Measurements from ENCODE around the gene LIPT2.

DNA sequence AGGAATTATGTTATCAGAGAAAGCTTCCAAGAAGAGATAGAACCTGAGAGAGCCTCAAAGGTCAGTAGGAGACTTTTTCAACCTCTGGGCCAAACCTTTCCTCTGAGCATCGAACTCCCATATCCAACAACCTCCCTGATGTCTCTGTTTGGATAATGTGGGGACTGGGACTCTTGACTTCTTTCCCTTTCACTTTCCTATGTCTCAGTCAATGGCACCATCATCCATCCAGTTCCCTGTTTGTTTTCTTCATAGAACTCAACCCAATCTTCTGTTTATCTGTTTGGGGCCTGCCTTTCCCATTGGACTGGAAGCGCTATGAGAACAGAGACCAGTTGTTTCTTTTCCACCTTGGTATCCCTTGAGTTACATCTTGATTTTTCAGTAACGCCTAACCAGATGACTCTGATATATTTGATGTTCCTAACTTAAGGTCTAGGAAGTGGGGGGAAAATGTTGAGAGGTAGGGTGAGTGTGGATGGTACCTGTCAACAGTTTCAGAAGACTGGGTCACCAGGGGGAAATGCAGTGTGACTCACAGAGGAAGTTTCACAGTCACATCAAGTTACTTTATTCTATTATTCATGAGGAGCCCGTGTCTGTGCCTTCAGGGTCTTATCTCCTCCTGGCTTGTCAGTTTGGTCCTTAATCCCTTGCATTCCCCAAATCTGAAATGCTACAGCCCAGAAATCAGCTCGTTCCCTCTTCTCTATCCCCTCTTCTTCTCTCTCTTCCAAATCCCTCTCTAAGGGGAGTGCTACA is 21.7 kb downstream of the LIPT2 start:
- TF ChIP-seq, protein P1, sequence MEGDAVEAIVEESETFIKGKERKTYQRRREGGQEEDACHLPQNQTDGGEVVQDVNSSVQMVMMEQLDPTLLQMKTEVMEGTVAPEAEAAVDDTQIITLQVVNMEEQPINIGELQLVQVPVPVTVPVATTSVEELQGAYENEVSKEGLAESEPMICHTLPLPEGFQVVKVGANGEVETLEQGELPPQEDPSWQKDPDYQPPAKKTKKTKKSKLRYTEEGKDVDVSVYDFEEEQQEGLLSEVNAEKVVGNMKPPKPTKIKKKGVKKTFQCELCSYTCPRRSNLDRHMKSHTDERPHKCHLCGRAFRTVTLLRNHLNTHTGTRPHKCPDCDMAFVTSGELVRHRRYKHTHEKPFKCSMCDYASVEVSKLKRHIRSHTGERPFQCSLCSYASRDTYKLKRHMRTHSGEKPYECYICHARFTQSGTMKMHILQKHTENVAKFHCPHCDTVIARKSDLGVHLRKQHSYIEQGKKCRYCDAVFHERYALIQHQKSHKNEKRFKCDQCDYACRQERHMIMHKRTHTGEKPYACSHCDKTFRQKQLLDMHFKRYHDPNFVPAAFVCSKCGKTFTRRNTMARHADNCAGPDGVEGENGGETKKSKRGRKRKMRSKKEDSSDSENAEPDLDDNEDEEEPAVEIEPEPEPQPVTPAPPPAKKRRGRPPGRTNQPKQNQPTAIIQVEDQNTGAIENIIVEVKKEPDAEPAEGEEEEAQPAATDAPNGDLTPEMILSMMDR (conservative IDR thresholded peaks at IDR 0.05): no peak
- TF ChIP-seq EZH2 (IDR thresholded peaks at IDR 0.05; ENCODE audit: low read depth): no peak
